IMR-90 (cell line): ENCODE data around the gene USP12. TPM values are rescaled to one million over a fixed set of nuclear protein-coding genes. Genes with fewer than 3 reads are reported as not detected.

Source experiments
- ATAC-seq: fragments of 200-7000 bp; cut with Tn5 transposase; 2 replicates; pipeline ENCODE4 v1.9.1; 2020; ENCODE audit warnings: low read depth, mild to moderate bottlenecking, moderate library complexity
- BruUV-seq: library from RNA; stranded (reverse); fragments of 400-500 nt; replicated peaks from 2 replicates; lab custom pipeline; 2021; lab: Mats Ljungman, UMichigan
- CTCF ChIA-PET: fragments of 300-600 bp; formaldehyde crosslinking; extraction: SDS; loops from one replicate; lab custom pipeline; 2021; ENCODE audit warnings: antibody characterized with exemption; lab: Yijun Ruan, JAX
- POLR2A ChIA-PET: fragments of 300-600 bp; sonication (Branson Sonifier 250); formaldehyde crosslinking; loops from one replicate; lab custom pipeline; 2022; ENCODE audit warnings: antibody characterized with exemption; ENCODE audit not compliant: unreplicated experiment; lab: Charles Lee
- DNase-seq: peaks from one replicate; pipeline ENCODE4 v3.0.0; 2013
- H2AFZ ChIP-seq: replicated peaks from 2 replicates; pipeline ENCODE3; 2013; ENCODE audit warnings: low read length, mild to moderate bottlenecking; ENCODE audit not compliant: poor library complexity
- H2AK5ac ChIP-seq: 2 replicates; pipeline ENCODE4 v1.6.1; 2013; ENCODE audit warnings: low read depth, low read length, inconsistent platforms
- H2AK9ac ChIP-seq: replicated peaks from 2 replicates; pipeline ENCODE3; 2013; ENCODE audit warnings: mild to moderate bottlenecking, low read depth, low read length, moderate library complexity; ENCODE audit not compliant: poor library complexity
- H2BK120ac ChIP-seq: 2 replicates; pipeline ENCODE4 v1.6.1; 2013; ENCODE audit warnings: low read depth, low read length, inconsistent platforms
- H2BK15ac ChIP-seq: 3 replicates; pipeline ENCODE4 v1.6.1; 2013; ENCODE audit warnings: low read depth, low read length, inconsistent platforms
- H2BK20ac ChIP-seq: 2 replicates; pipeline ENCODE4 v1.6.1; 2013; ENCODE audit warnings: low read depth, mild to moderate bottlenecking, inconsistent platforms, low read length, moderate library complexity
- H2BK5ac ChIP-seq: 2 replicates; pipeline ENCODE4 v1.6.1; 2013; ENCODE audit warnings: mild to moderate bottlenecking, low read depth, low read length, inconsistent platforms; ENCODE audit not compliant: poor library complexity, severe bottlenecking
- H3K14ac ChIP-seq: replicated peaks from 2 replicates; pipeline ENCODE4 v1.6.1; 2013; ENCODE audit warnings: low read depth, low read length, inconsistent platforms
- H3K18ac ChIP-seq: 2 replicates; pipeline ENCODE4 v1.6.1; 2013; ENCODE audit warnings: low read depth, low read length, control low read depth
- H3K23ac ChIP-seq: 2 replicates; pipeline ENCODE4 v1.6.1; 2013; ENCODE audit warnings: low read depth, low read length, inconsistent platforms
- H3K27ac ChIP-seq: 2 replicates; pipeline ENCODE4 v1.5.1; 2013; ENCODE audit warnings: mild to moderate bottlenecking, control low read depth, low read length; ENCODE audit not compliant: insufficient read depth
- H3K27me3 ChIP-seq: 2 replicates; pipeline ENCODE4 v1.6.1; 2013; ENCODE audit warnings: low read length; ENCODE audit not compliant: control insufficient read depth, insufficient read depth
- H3K36me3 ChIP-seq: 2 replicates; pipeline ENCODE4 v1.6.1; 2013; ENCODE audit warnings: low read length, mixed read lengths; ENCODE audit not compliant: control insufficient read depth, insufficient read depth
- H3K4ac ChIP-seq: 2 replicates; pipeline ENCODE4 v1.6.1; 2013; ENCODE audit warnings: low read depth, low read length, inconsistent platforms
- H3K4me1 ChIP-seq: 2 replicates; pipeline ENCODE4 v1.6.1; 2013; ENCODE audit warnings: low read length, mixed read lengths; ENCODE audit not compliant: control insufficient read depth, insufficient read depth
- H3K4me2 ChIP-seq: 2 replicates; pipeline ENCODE4 v1.6.1; 2013; ENCODE audit warnings: low read depth, mild to moderate bottlenecking, control low read depth, low read length, moderate library complexity
- H3K4me3 ChIP-seq: 2 replicates; pipeline ENCODE4 v1.5.1; 2013; ENCODE audit warnings: low read depth, mild to moderate bottlenecking, control low read depth, low read length, moderate library complexity; ENCODE audit not compliant: insufficient read depth
- H3K56ac ChIP-seq: 2 replicates; pipeline ENCODE4 v1.6.1; 2013; ENCODE audit warnings: low read length, inconsistent platforms; ENCODE audit not compliant: insufficient read depth; ENCODE audit errors: extremely low read depth
- H3K79me1 ChIP-seq, 2 experiments: 2 replicates each; pipeline ENCODE4 v1.6.1; 2013; ENCODE audit warnings: low read length in 2 of 2, inconsistent platforms in 1 of 2, low read depth in 1 of 2
- H3K9ac ChIP-seq: 2 replicates; pipeline ENCODE4 v1.6.1; 2013; ENCODE audit warnings: low read depth, low read length, control low read depth
- H3K9me1 ChIP-seq: 2 replicates; pipeline ENCODE4 v1.6.1; 2013; ENCODE audit warnings: low read length, inconsistent platforms; ENCODE audit not compliant: insufficient read depth
- H3K9me3 ChIP-seq: 2 replicates; pipeline ENCODE4 v1.6.1; 2013; ENCODE audit warnings: low read length; ENCODE audit not compliant: control insufficient read depth, insufficient read depth
- H4K20me1 ChIP-seq: 2 replicates; pipeline ENCODE4 v1.6.1; 2013; ENCODE audit warnings: low read length, inconsistent platforms; ENCODE audit not compliant: insufficient read depth
- H4K5ac ChIP-seq: 2 replicates; pipeline ENCODE4 v1.6.1; 2013; ENCODE audit warnings: mild to moderate bottlenecking, low read depth, low read length, control low read depth
- H4K8ac ChIP-seq, 2 experiments: 2 replicates each; pipeline ENCODE4 v1.6.1; 2013; ENCODE audit warnings: low read depth in 2 of 2, low read length in 2 of 2, control low read depth in 1 of 2, inconsistent platforms in 1 of 2
- H4K91ac ChIP-seq: 2 replicates; pipeline ENCODE4 v1.6.1; 2013; ENCODE audit warnings: low read depth, low read length, inconsistent platforms; ENCODE audit not compliant: insufficient read depth
- BHLHE40 ChIP-seq: fragments of 150-350 bp; IDR thresholded peaks from 2 replicates; pipeline ENCODE4 v1.6.1; 2016; ENCODE audit warnings: mild to moderate bottlenecking, low read depth, low read length
- CEBPB ChIP-seq: IDR thresholded peaks from 2 replicates; pipeline ENCODE4 v1.6.1; 2012; ENCODE audit warnings: low read depth, low read length, improper control_type of control experiment
- CHD1 ChIP-seq: IDR thresholded peaks from 2 replicates; pipeline ENCODE4 v1.6.1; 2012; ENCODE audit warnings: low read depth, low read length, improper control_type of control experiment
- ELK1 ChIP-seq: fragments of 150-350 bp; IDR thresholded peaks from 2 replicates; pipeline ENCODE4 v1.6.1; 2016; ENCODE audit warnings: low read depth, mild to moderate bottlenecking, low read length, moderate library complexity, borderline replicate concordance
- MAZ ChIP-seq: IDR thresholded peaks from 2 replicates; pipeline ENCODE4 v1.6.1; 2012; ENCODE audit warnings: low read depth, mild to moderate bottlenecking, low read length, improper control_type of control experiment, moderate library complexity, borderline replicate concordance
- MXI1 ChIP-seq: IDR thresholded peaks from 2 replicates; pipeline ENCODE4 v1.6.1; 2012; ENCODE audit warnings: low read depth, mild to moderate bottlenecking, low read length, moderate library complexity, borderline replicate concordance
- POLR2A ChIP-seq: IDR thresholded peaks from 2 replicates; pipeline ENCODE4 v1.6.1; 2012; ENCODE audit warnings: mild to moderate bottlenecking, low read depth, low read length
- RAD21 ChIP-seq: IDR thresholded peaks from 2 replicates; pipeline ENCODE4 v1.6.1; 2012; ENCODE audit warnings: low read length, improper control_type of control experiment
- RCOR1 ChIP-seq: IDR thresholded peaks from 2 replicates; pipeline ENCODE4 v1.6.1; 2012; ENCODE audit warnings: mild to moderate bottlenecking, low read length, improper control_type of control experiment; ENCODE audit not compliant: insufficient replicate concordance
- RFX5 ChIP-seq: IDR thresholded peaks from 2 replicates; pipeline ENCODE4 v1.8.0; 2012; ENCODE audit warnings: low read depth, mild to moderate bottlenecking, low read length, moderate library complexity
- USF2 ChIP-seq: fragments of 150-350 bp; IDR thresholded peaks from 2 replicates; pipeline ENCODE4 v1.6.1; 2017; ENCODE audit warnings: mild to moderate bottlenecking, antibody characterized with exemption, low read length, low read depth
- WGBS, 2 experiments: methylation state at CpG; one replicate each; pipeline versions ENCODE4 v1.1.5 to v1.1.7; 2013; ENCODE audit warnings: missing lambda C conversion rate in 2 of 2; ENCODE audit not compliant: insufficient read length in 1 of 2; ENCODE audit errors: extremely low coverage in 2 of 2; 5-methylcytosine and 5-hydroxymethylcytosine counted together
- dilution Hi-C: fragments of 300-500 bp; cut with HindIII; formaldehyde crosslinking; loops from one replicate; pipeline ENCODE4 v1.14.3; 2018; ENCODE audit warnings: low sequenced_read_pairs; ENCODE audit not compliant: unreplicated experiment
- in situ Hi-C: fragments of 300-500 bp; cut with MboI; formaldehyde crosslinking; loops from 3 replicates; pipeline ENCODE4 v1.14.3; 2019; ENCODE audit warnings: low sequenced_read_pairs, inconsistent platforms, mixed read lengths
- intact Hi-C: fragments of 100-400 bp; cut with micrococcal nuclease; formaldehyde crosslinking; loops from 2 replicates; pipeline ENCODE4 v1.10.0; 2022
- polyA plus RNA-seq, 3 experiments: library from polyadenylated mRNA; depleted of rRNA; stranded (reverse); fragments of >200 nt; gene quantifications; 2 replicates each; pipeline ENCODE4 v1.2.3, GENCODE V29; 2012; ENCODE audit warnings: low replicate concordance in 1 of 3
- total RNA-seq: library from RNA; depleted of rRNA; stranded (reverse); fragments of >200 nt; gene quantifications from 2 replicates; pipeline ENCODE4 v1.2.3, GENCODE V29; 2012

The USP12 gene
- total and polyA plus RNA-seq, 2 of the 4 experiments (the other 2 are of a cell fraction): 11.8 to 16.5 TPM

GRCh38 chr13:27073186-27073585, 98.4 kb downstream of the USP12 start:
- dilution Hi-C loops: no loop called here
- Histone ChIP-seq H3K27ac (no peak overlapping the region), H2BK20ac (no peak overlapping the region), H4K20me1 (no peaks in the 10 kb centered on the region), H3K36me3 (peaks cover 13% of the 10 kb centered on the region), H3K18ac (no peak overlapping the region), H3K56ac (no peak overlapping the region), H2AK9ac (no peak overlapping the region), H2BK5ac (no peak overlapping the region), H4K91ac (no peak overlapping the region), H2BK15ac (no peak overlapping the region), H2AK5ac (no peak overlapping the region), H3K23ac (no peak overlapping the region), H3K9me3 (no peaks in the 10 kb centered on the region), H3K4me2 (no peak overlapping the region), H3K14ac (no peak overlapping the region), H4K5ac (no peak overlapping the region), H2AFZ (no peak overlapping the region), H3K27me3 (no peaks in the 10 kb centered on the region), H3K4ac (no peak overlapping the region), H4K8ac (no peak overlapping the region), H3K79me1 (peaks cover 20 to 26% of the 10 kb centered on the region in 2 experiments), H2BK120ac (no peak overlapping the region), H3K9me1 (no peaks in the 10 kb centered on the region), H3K9ac (no peak overlapping the region), H3K4me3 (no peak overlapping the region), H3K4me1 (0 out of 2 replicates have a peak, but pooled peaks cover 2% of the 10 kb centered on the region)
- ATAC-seq (no peak), DNase-seq (no peak)
- no TSS peak for BruUV-seq
- TF ChIP-seq BHLHE40 (no peak), USF2 (no peak), RFX5 (no peak), RCOR1 (no peak), ELK1 (no peak), POLR2A (no peak), CHD1 (no peak), RAD21 (no peak), MXI1 (no peak), CEBPB (no peak), MAZ (no peak)
- CTCF ChIA-PET: no interaction called here
- intact Hi-C loops: loop anchor here (5.0 to 10.0 kb wide), 2 partner anchors 39 to 282 kb away; no protein-coding TSS in a partner anchor
- 100% methylated on average over 1 of the region's 1 CpG; no CpG with 5 or more reads in 1 of the 2 experiments for WGBS, 2 experiments
- in situ Hi-C loops: no loop called here
- POLR2A ChIA-PET: no interaction called here
